OCI-LY7 (cell line): ENCODE measurements around the gene RPS6KL1. TPM values are rescaled to one million over a fixed set of nuclear protein-coding genes. Genes with fewer than 3 reads are reported as not detected.
A peak's percentile ranks its signal among the peaks of the same experiment; 100 is the strongest.

Source experiments
- BruUV-seq: library from RNA; stranded (reverse); fragments of 400-500 nt; replicated peaks from 2 replicates; lab custom pipeline; 2021; lab: Mats Ljungman, UMichigan
- CTCF ChIA-PET: fragments of 300-600 bp; sonication (Branson Sonifier 250); formaldehyde crosslinking; loops from one replicate; lab custom pipeline; 2022; ENCODE audit warnings: antibody characterized with exemption; ENCODE audit not compliant: unreplicated experiment; lab: Charles Lee
- POLR2A ChIA-PET: fragments of 300-600 bp; sonication (Branson Sonifier 250); formaldehyde crosslinking; loops from one replicate; lab custom pipeline; 2022; ENCODE audit warnings: antibody characterized with exemption; lab: Charles Lee
- DNase-seq: peaks from one replicate; pipeline ENCODE4 v3.0.0-alpha.2; 2015; ENCODE audit warnings: low spot score
- H2AFZ ChIP-seq: fragments of 200-600 bp; sonication (generic), shearing (Covaris generic); 2 replicates; pipeline ENCODE4 v1.6.1; 2014; ENCODE audit warnings: mild to moderate bottlenecking, antibody characterized with exemption, low read length, moderate library complexity
- H3K27ac ChIP-seq: fragments of 200-600 bp; sonication (generic); 2 replicates; pipeline ENCODE4 v1.5.1; 2014; ENCODE audit warnings: mixed run types, low read depth, mild to moderate bottlenecking, moderate library complexity, low read length, inconsistent platforms; ENCODE audit not compliant: poor library complexity, severe bottlenecking
- H3K36me3 ChIP-seq: fragments of 200-600 bp; sonication (generic); 2 replicates; pipeline ENCODE4 v1.6.1; 2014; ENCODE audit warnings: mild to moderate bottlenecking, antibody characterized with exemption, low read length, moderate library complexity, mixed read lengths; ENCODE audit not compliant: insufficient read depth
- H3K4me1 ChIP-seq: fragments of 200-600 bp; sonication (generic); 2 replicates; pipeline ENCODE4 v1.5.1; 2014; ENCODE audit warnings: mild to moderate bottlenecking, low read length; ENCODE audit not compliant: insufficient read depth, poor library complexity, severe bottlenecking
- H3K4me2 ChIP-seq: fragments of 200-600 bp; sonication (generic); 2 replicates; pipeline ENCODE4 v1.6.1; 2014; ENCODE audit warnings: mild to moderate bottlenecking, low read length
- H3K4me3 ChIP-seq: fragments of 200-600 bp; sonication (generic); 2 replicates; pipeline ENCODE4 v1.5.1; 2014; ENCODE audit warnings: mild to moderate bottlenecking, low read depth, low read length; ENCODE audit not compliant: poor library complexity, severe bottlenecking
- H3K79me2 ChIP-seq: fragments of 200-600 bp; sonication (generic); 2 replicates; pipeline ENCODE4 v1.6.1; 2016; ENCODE audit warnings: low read depth, mild to moderate bottlenecking, low read length, moderate library complexity, mixed read lengths; ENCODE audit not compliant: insufficient read depth
- H3K9me2 ChIP-seq: fragments of 200-600 bp; sonication (generic); 2 replicates; pipeline ENCODE4 v1.6.1; 2016; ENCODE audit warnings: mild to moderate bottlenecking, low read length, mixed read lengths; ENCODE audit not compliant: insufficient read depth
- H3K9me3 ChIP-seq: fragments of 200-600 bp; sonication (generic); 2 replicates; pipeline ENCODE4 v1.6.1; 2014; ENCODE audit warnings: mild to moderate bottlenecking, mixed run types, low read length, mixed read lengths
- H4K20me1 ChIP-seq: fragments of 200-600 bp; sonication (generic); 2 replicates; pipeline ENCODE4 v1.6.1; 2014; ENCODE audit warnings: mild to moderate bottlenecking, antibody characterized with exemption, low read length, moderate library complexity, mixed read lengths; ENCODE audit not compliant: insufficient read depth
- CTCF ChIP-seq: fragments of 200-600 bp; sonication (generic); conservative IDR thresholded peaks from 2 replicates; pipeline ENCODE4 v1.5.1; 2014; ENCODE audit warnings: mild to moderate bottlenecking, antibody characterized with exemption, low read length, moderate library complexity, mixed read lengths
- EZH2phosphoT487 ChIP-seq: fragments of 200-600 bp; sonication (generic); IDR thresholded peaks from 2 replicates; pipeline ENCODE4 v1.6.1; 2018; ENCODE audit warnings: low read depth, borderline replicate concordance, mild to moderate bottlenecking, mixed run types, antibody characterized with exemption, low read length, moderate library complexity, mixed read lengths
- intact Hi-C: fragments of 100-400 bp; cut with micrococcal nuclease; formaldehyde crosslinking; loops from one replicate; pipeline ENCODE4 v1.10.0; 2022; ENCODE audit not compliant: unreplicated experiment
- total RNA-seq, 2 experiments: library from RNA; depleted of rRNA in 1 of 2; stranded (reverse); fragments of >200 nt in 1 of 2; shearing (Covaris generic) in 1 of 2; gene quantifications; 2 replicates each; pipeline ENCODE4 v1.2.3, GENCODE V29; 2014 to 2022

The RPS6KL1 gene
- total RNA-seq, 2 experiments from 2014 or later = 6.1 to 15.3 TPM

DNA sequence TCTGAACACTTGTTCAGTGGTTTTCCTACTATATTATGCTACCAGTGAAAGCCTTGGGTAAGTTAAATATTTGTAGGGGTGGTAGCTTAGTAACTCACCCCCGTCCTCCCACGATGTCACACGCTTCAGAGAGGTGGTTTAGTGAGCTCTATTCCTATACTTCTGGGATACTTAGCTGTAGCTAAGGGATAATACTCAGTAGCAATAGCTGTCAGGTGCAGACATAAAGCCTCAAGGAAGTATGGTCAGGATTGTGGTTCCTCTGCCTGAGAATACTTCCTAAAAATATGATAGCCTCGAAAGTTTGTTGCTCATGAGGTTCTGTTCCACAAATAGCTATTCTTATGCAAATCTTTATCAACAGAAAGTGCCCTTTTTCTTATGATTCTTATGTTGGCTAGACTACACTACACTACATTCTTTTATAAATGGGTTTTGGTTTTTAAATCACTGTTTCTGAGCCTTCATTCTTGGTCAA lies 29.4 kb downstream of the RPS6KL1 start:
- Histone ChIP-seq H3K9me2 (no peaks in the 10 kb centered on the region), H3K36me3 (peaks cover 98% of the 10 kb centered on the region), H2AFZ (no peak overlapping the region), H3K79me2 (peaks cover 5% of the 10 kb centered on the region; the same call in 1 of the 2 replicates), H3K4me3 (no peak overlapping the region), H3K27ac (no peak overlapping the region), H3K4me1 (peaks cover 15% of the 10 kb centered on the region), H3K9me3 (no peaks in the 10 kb centered on the region), H3K4me2 (no peak overlapping the region), H4K20me1 (peaks cover 20% of the 10 kb centered on the region; the same call in 1 of the 2 replicates)
- TF ChIP-seq CTCF (0 out of 2 replicates have a peak, but pooled peaks have one; percentile 1), EZH2phosphoT487 (no peak)
- DNase-seq = no peak
- BruUV-seq = no TSS peak
- ChIA-PET POLR2A (interaction anchor here (0.7 to 1.4 kb wide), 4 partner anchors 10 to 461 kb away, joined by 3 read pairs; partner anchors contain the start of gene PROX2), CTCF (interaction anchor here (0.8 to 1.2 kb wide), 3 partner anchors 10 to 33 kb away, joined by 3 to 4 read pairs (median 4); no protein-coding TSS in a partner anchor)
- intact Hi-C loops = no loop called here

GRCh38 chr14:74892745-74893144 lies 30.3 kb downstream of the RPS6KL1 start:
- POLR2A ChIA-PET = interaction anchor here (0.5 to 0.7 kb wide), 4 partner anchors 9 to 272 kb away, joined by 3 to 5 read pairs (median 3); partner anchors contain the start of gene PROX2
- Histone ChIP-seq H3K4me3 (no peak overlapping the region), H3K36me3 (peaks cover 98% of the 10 kb centered on the region), H3K9me2 (no peaks in the 10 kb centered on the region), H3K27ac (no peak overlapping the region), H3K4me1 (peaks cover 15% of the 10 kb centered on the region), H4K20me1 (peaks cover 23% of the 10 kb centered on the region; the same call in 1 of the 2 replicates), H3K9me3 (no peaks in the 10 kb centered on the region), H3K4me2 (no peak overlapping the region), H2AFZ (no peak overlapping the region), H3K79me2 (peaks cover 14% of the 10 kb centered on the region)
- BruUV-seq = no TSS peak
- TF ChIP-seq EZH2phosphoT487 (no peak), CTCF (no peak)
- intact Hi-C loops = no loop called here
- CTCF ChIA-PET = interaction anchor here (1.2 kb wide), 2 partner anchors 9 to 32 kb away, joined by 3 to 4 read pairs; no protein-coding TSS in a partner anchor
- no peak for DNase-seq

DNA sequence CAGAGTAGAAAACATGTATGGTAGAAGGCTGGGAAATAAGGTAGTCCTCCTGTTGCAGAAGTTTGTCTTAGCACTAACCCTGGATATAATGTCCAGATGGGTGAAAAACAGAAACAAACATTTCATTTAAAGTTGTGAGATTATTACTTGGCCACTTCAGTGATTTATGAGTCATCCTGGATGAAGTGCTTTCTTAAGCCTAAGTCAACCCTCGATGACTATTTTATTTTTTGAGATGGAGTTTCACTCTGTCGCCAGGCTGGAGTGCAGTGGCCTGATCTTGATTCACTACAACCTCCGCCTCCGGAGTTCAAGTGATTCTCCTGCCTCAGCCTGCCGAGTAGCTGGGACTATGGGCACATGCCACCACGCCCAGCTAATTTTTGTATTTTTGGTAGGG lies 31.2 kb downstream of the RPS6KL1 start:
- POLR2A ChIA-PET = interaction anchor here (0.6 kb wide), 1 partner anchor 15 kb away, joined by 3 read pairs; no protein-coding TSS in a partner anchor
- no peak overlapping the region for H3K27ac ChIP-seq
- H3K9me2 ChIP-seq = no peaks in the 10 kb centered on the region
- H3K79me2 ChIP-seq = peaks cover 23% of the 10 kb centered on the region
- no peak for DNase-seq
- no TSS peak for BruUV-seq
- peaks cover 15% of the 10 kb centered on the region for H3K4me1 ChIP-seq
- peaks cover 23% of the 10 kb centered on the region; the same call in 1 of the 2 replicates for H4K20me1 ChIP-seq
- H3K4me2 ChIP-seq = no peak overlapping the region
- peaks cover 98% of the 10 kb centered on the region for H3K36me3 ChIP-seq
- H3K9me3 ChIP-seq = no peaks in the 10 kb centered on the region
- no peak overlapping the region for H3K4me3 ChIP-seq
- intact Hi-C loops = no loop called here
- H2AFZ ChIP-seq = no peak overlapping the region
- no peak for TF ChIP-seq CTCF
- TF ChIP-seq EZH2phosphoT487 = no peak
- CTCF ChIA-PET = no interaction called here
